Uterine smooth muscle cell (primary cell): ENCODE results near the gene WAS. TPM values are rescaled to one million over a fixed set of nuclear protein-coding genes. Genes with fewer than 3 reads are reported as not detected.

Experiments
- total RNA-seq: library from RNA; depleted of rRNA; stranded (reverse); fragments of >200 nt; gene quantifications from 2 replicates; pipeline ENCODE4 v1.2.3, GENCODE V29; 2014

The WAS gene
- total RNA-seq, result 0.22 and 0.25 TPM in 2 replicates

DNA sequence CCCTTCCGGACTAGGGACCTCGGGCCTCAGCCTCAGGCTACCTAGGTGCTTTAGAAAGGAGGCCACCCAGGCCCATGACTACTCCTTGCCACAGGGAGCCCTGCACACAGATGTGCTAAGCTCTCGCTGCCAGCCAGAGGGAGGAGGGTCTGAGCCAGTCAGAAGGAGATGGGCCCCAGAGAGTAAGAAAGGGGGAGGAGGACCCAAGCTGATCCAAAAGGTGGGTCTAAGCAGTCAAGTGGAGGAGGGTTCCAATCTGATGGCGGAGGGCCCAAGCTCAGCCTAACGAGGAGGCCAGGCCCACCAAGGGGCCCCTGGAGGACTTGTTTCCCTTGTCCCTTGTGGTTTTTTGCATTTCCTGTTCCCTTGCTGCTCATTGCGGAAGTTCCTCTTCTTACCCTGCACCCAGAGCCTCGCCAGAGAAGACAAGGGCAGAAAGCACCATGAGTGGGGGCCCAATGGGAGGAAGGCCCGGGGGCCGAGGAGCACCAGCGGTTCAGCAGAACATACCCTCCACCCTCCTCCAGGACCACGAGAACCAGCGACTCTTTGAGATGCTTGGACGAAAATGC is at the start of gene WAS:
WAS (plus strand) TSS at position 389 of the 572 bp plus-strand sequence; CDS start at position 444, 55 bp downstream.

GRCh38 chrX:48696301-48696908 is 12.8 kb downstream of the WAS start, which contains the start of gene SUV39H1:
SUV39H1 (plus strand) TSS chrX:48696734; CDS start chrX:48696785, 51 bp downstream.

Other genes with a start within 250 kb of the WAS start
- 39.9 and 60.2 TPM in 2 replicates for gene SLC38A5, start 213.5 kb upstream of the WAS start, total RNA-seq
- 44.5 and 62.0 TPM in 2 replicates for gene FTSJ1, start 207.6 kb upstream of the WAS start, total RNA-seq
- gene PORCN, start 174.8 kb upstream of the WAS start, total RNA-seq, result 4.3 and 5.2 TPM in 2 replicates
- 125 and 167 TPM in 2 replicates for gene EBP, start 162.0 kb upstream of the WAS start, total RNA-seq
- 3.9 and 6.3 TPM in 2 replicates for gene TBC1D25, start 144.1 kb upstream of the WAS start, total RNA-seq
- gene RBM3, start 109.3 kb upstream of the WAS start, total RNA-seq, result 133 and 321 TPM in 2 replicates
- gene WDR13, start 86.3 kb upstream of the WAS start, total RNA-seq, result 87.4 and 109 TPM in 2 replicates
- gene SUV39H1, start 12.9 kb downstream of the WAS start, total RNA-seq, result 3.2 and 14.1 TPM in 2 replicates
- gene GLOD5, start 77.9 kb downstream of the WAS start, total RNA-seq, result not detected in 2 replicates
- gene GATA1, start 102.8 kb downstream of the WAS start, total RNA-seq, result not detected in 2 replicates
- 30.6 and 34.2 TPM in 2 replicates for gene HDAC6, start 118.3 kb downstream of the WAS start, total RNA-seq
- gene ERAS, start 142.7 kb downstream of the WAS start, total RNA-seq, result not detected in 2 replicates
- gene PCSK1N, start 151.8 kb downstream of the WAS start, total RNA-seq, result 2.9 TPM in 1 of 2 replicates, not detected in the other
- gene TIMM17B, start 214.0 kb downstream of the WAS start, total RNA-seq, result 36.4 and 39.3 TPM in 2 replicates
- 61.5 and 89.0 TPM in 2 replicates for gene PQBP1, start 214.1 kb downstream of the WAS start, total RNA-seq
- 13.9 and 14.6 TPM in 2 replicates for gene SLC35A2, start 227.8 kb downstream of the WAS start, total RNA-seq
- gene PIM2, start 235.2 kb downstream of the WAS start, total RNA-seq, result 6.2 and 7.0 TPM in 2 replicates